HG02973 (cell line): Measurements from ENCODE around the gene AMH.

Experiments used
- ATAC-seq: cut with Tn5 transposase; IDR thresholded peaks from one replicate; pipeline ENCODE4 v1.9.1; 2021; ENCODE audit warnings: moderate library complexity; ENCODE audit not compliant: unreplicated experiment

The AMH gene

GRCh38 chr19:2233601-2234280 is 15.4 kb upstream of the AMH start:
- ATAC-seq: no peak

GRCh38 chr19:2234996-2235380 is 14.1 kb upstream of the AMH start:
- no peak for ATAC-seq

GRCh38 chr19:2235381-2236063 is 13.6 kb upstream of the AMH start:
- peak; percentile 7 for ATAC-seq

GRCh38 chr19:2236064-2236313 is 13.1 kb upstream of the AMH start:
- ATAC-seq: no peak

GRCh38 chr19:2236314-2237050 is 12.6 kb upstream of the AMH start, which contains the start of the genes PLEKHJ1 and SF3A2:
Gene PLEKHJ1, minus strand, starts transcription at chr19:2236329. Its CDS starts 81 bp downstream, at chr19:2236248.
Gene SF3A2, plus strand, starts transcription at chr19:2236824. Its CDS starts 6,595 bp downstream, at chr19:2243419.
- peak; percentile 53 for ATAC-seq

GRCh38 chr19:2237051-2237868 is 11.9 kb upstream of the AMH start:
- no peak for ATAC-seq

- no peak for ATAC-seq
Observed at GRCh38 chr19:2237869-2238153, 11.3 kb upstream of the AMH start.

GRCh38 chr19:2239173-2239572 is 9.9 kb upstream of the AMH start:
- no peak for ATAC-seq

- ATAC-seq: no peak
Observed at GRCh38 chr19:2239771-2240770, 9.1 kb upstream of the AMH start.

- ATAC-seq: no peak
Observed at GRCh38 chr19:2240881-2241760, 8.0 kb upstream of the AMH start.

- ATAC-seq: no peak
Observed at GRCh38 chr19:2242092-2242537, 7.0 kb upstream of the AMH start.

GRCh38 chr19:2242816-2243215 is 6.3 kb upstream of the AMH start:
- ATAC-seq: no peak

GRCh38 chr19:2243274-2244124 is 5.6 kb upstream of the AMH start:
- no peak for ATAC-seq

GRCh38 chr19:2244125-2244411 is 5.1 kb upstream of the AMH start:
- ATAC-seq: no peak

GRCh38 chr19:2244486-2244885 is 4.6 kb upstream of the AMH start:
- ATAC-seq: no peak

- no peak for ATAC-seq
Observed at GRCh38 chr19:2245273-2245672, 3.9 kb upstream of the AMH start.

GRCh38 chr19:2246014-2246620 is 3.0 kb upstream of the AMH start:
- no peak for ATAC-seq

- ATAC-seq: no peak
Observed at GRCh38 chr19:2246801-2247361, 2.2 kb upstream of the AMH start.
